Astrocyte of the spinal cord (primary cell): ENCODE measurements around the gene FGG.
A peak's percentile ranks its signal among the peaks of the same experiment; 100 is the strongest.

Experiments
- DNase-seq: peaks from one replicate; pipeline ENCODE4 v3.0.0; 2011; ENCODE audit warnings: low read depth, low spot score
- H3K4me3 ChIP-seq: 2 replicates; pipeline ENCODE4 v1.5.1; 2011; ENCODE audit warnings: low read depth, mild to moderate bottlenecking, low read length, moderate library complexity
- in situ Hi-C: cut with HindIII; loops from 2 replicates; pipeline ENCODE4 v1.10.0; 2017; ENCODE audit warnings: low sequenced_read_pairs
- TF ChIP-seq, protein P1 (sequence below): IDR thresholded peaks from 2 replicates; pipeline ENCODE4 v1.5.1; 2012; ENCODE audit warnings: low read depth, mild to moderate bottlenecking, low read length, inconsistent platforms

Gene FGG

GRCh38 chr4:154634058-154634457 is 21.6 kb upstream of the FGG start:
- no peak overlapping the region for H3K4me3 ChIP-seq
- in situ Hi-C loops, result no loop called here
- TF ChIP-seq, protein P1, sequence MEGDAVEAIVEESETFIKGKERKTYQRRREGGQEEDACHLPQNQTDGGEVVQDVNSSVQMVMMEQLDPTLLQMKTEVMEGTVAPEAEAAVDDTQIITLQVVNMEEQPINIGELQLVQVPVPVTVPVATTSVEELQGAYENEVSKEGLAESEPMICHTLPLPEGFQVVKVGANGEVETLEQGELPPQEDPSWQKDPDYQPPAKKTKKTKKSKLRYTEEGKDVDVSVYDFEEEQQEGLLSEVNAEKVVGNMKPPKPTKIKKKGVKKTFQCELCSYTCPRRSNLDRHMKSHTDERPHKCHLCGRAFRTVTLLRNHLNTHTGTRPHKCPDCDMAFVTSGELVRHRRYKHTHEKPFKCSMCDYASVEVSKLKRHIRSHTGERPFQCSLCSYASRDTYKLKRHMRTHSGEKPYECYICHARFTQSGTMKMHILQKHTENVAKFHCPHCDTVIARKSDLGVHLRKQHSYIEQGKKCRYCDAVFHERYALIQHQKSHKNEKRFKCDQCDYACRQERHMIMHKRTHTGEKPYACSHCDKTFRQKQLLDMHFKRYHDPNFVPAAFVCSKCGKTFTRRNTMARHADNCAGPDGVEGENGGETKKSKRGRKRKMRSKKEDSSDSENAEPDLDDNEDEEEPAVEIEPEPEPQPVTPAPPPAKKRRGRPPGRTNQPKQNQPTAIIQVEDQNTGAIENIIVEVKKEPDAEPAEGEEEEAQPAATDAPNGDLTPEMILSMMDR, result no peak
- no peak for DNase-seq

GRCh38 chr4:154631828-154632227 is 19.4 kb upstream of the FGG start:
- TF ChIP-seq, protein P1, result no peak
- in situ Hi-C loops, result no loop called here
- DNase-seq, result no peak
- H3K4me3 ChIP-seq, result no peak overlapping the region

GRCh38 chr4:154630324-154630723 is 17.9 kb upstream of the FGG start:
- in situ Hi-C loops, result no loop called here
- no peak for DNase-seq
- TF ChIP-seq, protein P1, result no peak
- H3K4me3 ChIP-seq, result no peak overlapping the region

- TF ChIP-seq, protein P1, result peak; percentile 68
- H3K4me3 ChIP-seq, result peak overlapping the region; percentile 28
- peak; percentile 48 for DNase-seq
- in situ Hi-C loops, result no loop called here
These were observed 14.5 kb upstream of the FGG start for GRCh38 chr4:154626793-154627484.

- DNase-seq, result no peak
- in situ Hi-C loops, result no loop called here
- TF ChIP-seq, protein P1, result no peak
- no peak overlapping the region for H3K4me3 ChIP-seq
These were observed 13.5 kb upstream of the FGG start for GRCh38 chr4:154625971-154626370.

- no peak for DNase-seq
- in situ Hi-C loops, result no loop called here
- TF ChIP-seq, protein P1, result no peak
- H3K4me3 ChIP-seq, result no peak overlapping the region
These were observed 11.5 kb upstream of the FGG start for GRCh38 chr4:154623995-154624394.

DNA sequence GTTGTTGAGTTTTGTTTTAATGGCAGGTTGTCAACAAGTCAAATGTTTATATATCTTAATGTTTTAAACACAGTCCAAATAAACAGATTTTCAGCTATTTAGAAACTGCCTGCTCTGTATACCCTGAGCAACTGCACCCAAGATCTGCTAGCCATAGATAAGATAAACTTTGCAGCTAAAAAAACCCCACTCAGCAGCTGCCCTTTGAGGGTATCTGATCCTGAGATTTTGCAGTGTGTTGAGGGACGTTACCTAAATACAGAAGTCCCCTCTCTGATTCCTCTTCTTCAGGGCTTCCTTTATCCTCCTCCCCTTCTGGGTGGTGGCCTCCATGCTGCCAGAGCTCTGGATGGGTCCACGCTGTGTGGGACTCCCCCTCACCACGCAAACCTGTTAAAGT is 11.0 kb upstream of the FGG start:
- no peak for DNase-seq
- H3K4me3 ChIP-seq, result no peak overlapping the region
- in situ Hi-C loops, result no loop called here
- TF ChIP-seq, protein P1, result no peak
